Measurements from ENCODE around the gene RAI14. TPM values are rescaled to one million over a fixed set of nuclear protein-coding genes. Genes with fewer than 3 reads are reported as not detected.

The RAI14 gene
- total and polyA plus RNA-seq, 2 donors (not counting 3 experiments of a cell fraction or from before 2014, with no cell fraction given), result 114 to 369 TPM

DNA sequence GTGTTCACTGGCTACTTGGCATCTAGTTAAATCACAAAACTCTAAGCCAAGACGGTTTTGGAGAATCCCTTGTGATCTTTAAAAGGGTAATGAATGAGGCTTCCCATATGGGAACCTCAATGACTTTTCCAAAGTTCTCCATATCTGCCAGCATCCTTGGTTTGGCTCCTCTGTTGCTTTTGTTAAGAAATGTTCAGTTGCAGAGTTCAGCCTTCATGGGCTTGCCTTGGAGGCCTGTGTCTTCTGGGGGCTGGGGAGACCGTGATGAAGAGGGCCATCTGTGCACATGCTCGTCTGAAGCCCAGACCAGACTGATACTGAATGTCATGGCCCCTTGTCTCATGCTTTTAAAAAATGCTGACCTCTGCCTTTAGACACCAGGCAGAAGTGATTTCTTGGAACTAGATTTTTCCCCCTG is 84.3 kb downstream of the RAI14 start:
- Histone ChIP-seq H3K36me3 (ENCODE audit: control insufficient read depth in 2 of 2, extremely low read depth in 1 of 2, insufficient read depth in 2 of 2, low read length in 2 of 2) (peaks cover 0 to 14% of the 10 kb centered on the region in 2 experiments), H3K79me2 (ENCODE audit: control insufficient read depth, insufficient read depth, low read length) (peaks cover 99% of the 10 kb centered on the region), H3K9me1 (replicated peaks; ENCODE audit: control insufficient read depth, extremely low read depth, insufficient read depth, low read length) (no peaks in the 10 kb centered on the region), H3K4me1 (ENCODE audit: control insufficient read depth, extremely low read depth, insufficient read depth, low read length) (peaks cover 15% of the 10 kb centered on the region), H4K20me1 (replicated peaks; ENCODE audit: control insufficient read depth, extremely low read depth, insufficient read depth, low read length) (peaks cover 2% of the 10 kb centered on the region), H3K4me2 (ENCODE audit: insufficient read depth, low read length) (no peak overlapping the region), H3K9me3 (replicated peaks; ENCODE audit: control insufficient read depth, insufficient read depth, low read length) (no peaks in the 10 kb centered on the region), H3K9ac (replicated peaks; ENCODE audit: extremely low read depth, insufficient read depth, low read length) (no peak overlapping the region), H3K27me3 (ENCODE audit: control insufficient read depth in 2 of 2, insufficient read depth in 2 of 2, low read length in 2 of 2) (no peaks in the 10 kb centered on the region), H2AFZ (ENCODE audit: low read depth, low read length) (no peak overlapping the region), H3K27ac (ENCODE audit: insufficient read depth, low read depth, low read length) (no peak overlapping the region), H3K4me3 (replicated peaks in 1 of 3; ENCODE audit: insufficient read depth in 1 of 3, low read depth in 1 of 3, low read length in 3 of 3) (no peak overlapping the region)
- intact Hi-C loops (cut with micrococcal nuclease) (no loop called here), dilution Hi-C loops (cut with MboI; ENCODE audit: extremely low pct_ligation_motif_present, low sequenced_read_pairs) (no loop called here)
- ChIA-PET CTCF (no interaction called here), POLR2A (no interaction called here)
- FAIRE-seq (no peak), DNase-seq (ENCODE audit: low read depth, low spot score) (no peak)
- TF ChIP-seq POLR2AphosphoS5 (IDR thresholded peaks at IDR 0.05; ENCODE audit: insufficient read depth, low read depth, low read length) (peak; percentile 10), POLR2A (IDR thresholded peaks at IDR 0.05; ENCODE audit: low read depth, low read length) (no peak)
- BruUV-seq (replicated peaks), result no TSS peak

DNA sequence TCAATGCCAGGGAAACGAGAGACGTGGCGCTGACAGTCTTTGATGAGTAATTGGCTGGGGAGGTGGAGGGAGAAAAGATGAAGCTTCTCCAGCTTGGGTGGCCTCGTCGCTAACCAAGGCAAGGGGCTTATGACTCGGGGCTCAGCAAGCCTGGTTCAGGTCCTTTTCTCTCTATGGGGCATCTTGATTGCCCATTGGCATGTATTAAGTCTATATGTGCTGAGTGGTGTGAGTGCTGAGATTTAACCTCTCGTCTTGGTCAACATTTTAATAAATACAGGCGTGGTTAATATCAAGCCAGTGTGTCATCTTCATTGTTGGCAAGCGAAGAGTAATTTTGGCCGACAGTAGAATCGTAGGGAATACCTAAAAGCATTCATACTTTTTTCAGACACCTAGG is 85.9 kb downstream of the RAI14 start:
- dilution Hi-C loops (cut with MboI; ENCODE audit: extremely low pct_ligation_motif_present, low sequenced_read_pairs), result no loop called here
- peaks cover 3% of the 10 kb centered on the region for H4K20me1 ChIP-seq (replicated peaks; ENCODE audit: control insufficient read depth, extremely low read depth, insufficient read depth, low read length)

More for the DNA sequence above, 85.9 kb downstream of the RAI14 start:
- TF ChIP-seq GATA2 (IDR thresholded peaks at IDR 0.05; ENCODE audit: insufficient read depth, insufficient read length, low read depth, low read length) (no peak), EZH2 (IDR thresholded peaks at IDR 0.05; ENCODE audit: borderline replicate concordance, low read depth, low read length, severe bottlenecking) (no peak), FOS (IDR thresholded peaks at IDR 0.05; ENCODE audit: borderline replicate concordance, insufficient read depth, low read length) (no peak), MYC (IDR thresholded peaks at IDR 0.05; ENCODE audit: low read depth, low read length) (no peak), POLR2AphosphoS5 (IDR thresholded peaks at IDR 0.05; ENCODE audit: insufficient read depth, low read depth, low read length) (no peak), POLR2A (IDR thresholded peaks at IDR 0.05; ENCODE audit: low read depth, low read length) (no peak), JUN (IDR thresholded peaks at IDR 0.05; ENCODE audit: borderline replicate concordance, insufficient read depth, insufficient read length, low read depth) (no peak)
- TF ChIP-seq, protein P1, sequence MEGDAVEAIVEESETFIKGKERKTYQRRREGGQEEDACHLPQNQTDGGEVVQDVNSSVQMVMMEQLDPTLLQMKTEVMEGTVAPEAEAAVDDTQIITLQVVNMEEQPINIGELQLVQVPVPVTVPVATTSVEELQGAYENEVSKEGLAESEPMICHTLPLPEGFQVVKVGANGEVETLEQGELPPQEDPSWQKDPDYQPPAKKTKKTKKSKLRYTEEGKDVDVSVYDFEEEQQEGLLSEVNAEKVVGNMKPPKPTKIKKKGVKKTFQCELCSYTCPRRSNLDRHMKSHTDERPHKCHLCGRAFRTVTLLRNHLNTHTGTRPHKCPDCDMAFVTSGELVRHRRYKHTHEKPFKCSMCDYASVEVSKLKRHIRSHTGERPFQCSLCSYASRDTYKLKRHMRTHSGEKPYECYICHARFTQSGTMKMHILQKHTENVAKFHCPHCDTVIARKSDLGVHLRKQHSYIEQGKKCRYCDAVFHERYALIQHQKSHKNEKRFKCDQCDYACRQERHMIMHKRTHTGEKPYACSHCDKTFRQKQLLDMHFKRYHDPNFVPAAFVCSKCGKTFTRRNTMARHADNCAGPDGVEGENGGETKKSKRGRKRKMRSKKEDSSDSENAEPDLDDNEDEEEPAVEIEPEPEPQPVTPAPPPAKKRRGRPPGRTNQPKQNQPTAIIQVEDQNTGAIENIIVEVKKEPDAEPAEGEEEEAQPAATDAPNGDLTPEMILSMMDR (IDR thresholded peaks at IDR 0.05; ENCODE audit: extremely low read depth in 1 of 2, insufficient read depth in 1 of 2, low read depth in 1 of 2, low read length in 2 of 2), result no peak
- TF ChIP-seq, protein P2, sequence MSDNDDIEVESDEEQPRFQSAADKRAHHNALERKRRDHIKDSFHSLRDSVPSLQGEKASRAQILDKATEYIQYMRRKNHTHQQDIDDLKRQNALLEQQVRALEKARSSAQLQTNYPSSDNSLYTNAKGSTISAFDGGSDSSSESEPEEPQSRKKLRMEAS (IDR thresholded peaks at IDR 0.05; ENCODE audit: insufficient read depth, insufficient read length), result no peak
- H2AFZ ChIP-seq (ENCODE audit: low read depth, low read length), result no peak overlapping the region
- H3K9ac ChIP-seq (replicated peaks; ENCODE audit: extremely low read depth, insufficient read depth, low read length), result no peak overlapping the region
- no peak for FAIRE-seq
- no TSS peak for BruUV-seq (replicated peaks)
- H3K27me3 ChIP-seq (ENCODE audit: control insufficient read depth in 2 of 2, insufficient read depth in 2 of 2, low read length in 2 of 2), result no peaks in the 10 kb centered on the region
- peaks cover 95% of the 10 kb centered on the region for H3K79me2 ChIP-seq (ENCODE audit: control insufficient read depth, insufficient read depth, low read length)
- no peak overlapping the region for H3K27ac ChIP-seq (ENCODE audit: insufficient read depth, low read depth, low read length)
- H3K4me1 ChIP-seq (ENCODE audit: control insufficient read depth, extremely low read depth, insufficient read depth, low read length), result peaks cover 15% of the 10 kb centered on the region
- H3K4me2 ChIP-seq (ENCODE audit: insufficient read depth, low read length), result no peak overlapping the region
- H3K9me1 ChIP-seq (replicated peaks; ENCODE audit: control insufficient read depth, extremely low read depth, insufficient read depth, low read length), result no peaks in the 10 kb centered on the region
- CTCF ChIA-PET, result interaction anchor here (1.4 kb wide), 1 partner anchor 256 kb away, joined by 4 read pairs; no protein-coding TSS in a partner anchor
- no peak overlapping the region for H3K4me3 ChIP-seq (replicated peaks in 1 of 3; ENCODE audit: insufficient read depth in 1 of 3, low read depth in 1 of 3, low read length in 3 of 3)
- DNase-seq (ENCODE audit: low read depth, low spot score), result no peak
- peaks cover 0 to 12% of the 10 kb centered on the region in 2 experiments for H3K36me3 ChIP-seq (ENCODE audit: control insufficient read depth in 2 of 2, extremely low read depth in 1 of 2, insufficient read depth in 2 of 2, low read length in 2 of 2)
- no peaks in the 10 kb centered on the region for H3K9me3 ChIP-seq (replicated peaks; ENCODE audit: control insufficient read depth, insufficient read depth, low read length)
- intact Hi-C loops (cut with micrococcal nuclease), result no loop called here
- POLR2A ChIA-PET, result no interaction called here

All from endothelial cell of umbilical vein (primary cell).